Activated CD8-positive, alpha-beta T cell treated with anti-CD3 and anti-CD28 coated beads for 36 hours (primary cell): ENCODE results near the gene C7orf57. TPM values are rescaled to one million over a fixed set of nuclear protein-coding genes. Genes with fewer than 3 reads are reported as not detected.
"Not testable (repeated sequence)": the region's sequence is repeated elsewhere in the genome, so short reads cannot be mapped to it uniquely, and the experiment has no call there.

Experiments
- ATAC-seq: fragments of 200-7000 bp; cut with Tn5 transposase; one replicate; pipeline ENCODE4 v1.10.0; 2021; ENCODE audit warnings: mild to moderate bottlenecking, moderate library complexity
- CTCF ChIA-PET: fragments of 350-600 bp; sonication (Branson Sonifier 250); formaldehyde crosslinking; loops from one replicate; lab custom pipeline; 2021; ENCODE audit warnings: antibody characterized with exemption; lab: Charles Lee
- POLR2A ChIA-PET: fragments of 350-600 bp; sonication (Branson Sonifier 250); formaldehyde crosslinking; loops from one replicate; lab custom pipeline; 2021; ENCODE audit warnings: antibody characterized with exemption; lab: Charles Lee
- DNase-seq: peaks from one replicate; pipeline ENCODE4 v3.0.0-alpha.2; 2020
- H3K27ac Mint-ChIP-seq: one replicate; pipeline ENCODE4 v1.8.0; 2021; ENCODE audit warnings: mild to moderate bottlenecking, mixed read lengths
- H3K27me3 Mint-ChIP-seq: one replicate; pipeline ENCODE4 v1.8.0; 2021; ENCODE audit warnings: mixed read lengths
- H3K36me3 Mint-ChIP-seq: one replicate; pipeline ENCODE4 v1.8.0; 2021; ENCODE audit warnings: low read depth, mixed read lengths
- H3K4me1 Mint-ChIP-seq: one replicate; pipeline ENCODE4 v1.8.0; 2021; ENCODE audit warnings: low read depth, mixed read lengths
- H3K4me3 Mint-ChIP-seq: one replicate; pipeline ENCODE4 v1.8.0; 2021; ENCODE audit warnings: mild to moderate bottlenecking, moderate library complexity, mixed read lengths
- H3K9me3 Mint-ChIP-seq: one replicate; pipeline ENCODE4 v1.8.0; 2021; ENCODE audit warnings: mixed read lengths
- CTCF ChIP-seq: fragments of 200-600 bp; IDR thresholded peaks from one replicate; pipeline ENCODE4 v1.8.0; 2022; ENCODE audit warnings: antibody characterized with exemption, mild to moderate bottlenecking
- intact Hi-C: fragments of 100-400 bp; cut with micrococcal nuclease; formaldehyde crosslinking; loops from one replicate; pipeline ENCODE4 v1.10.0; 2022
- total RNA-seq, 2 experiments: library from RNA; stranded (reverse); gene quantifications; one replicate each; pipeline ENCODE4 v1.2.3, GENCODE V29; 2021

The C7orf57 gene
- total RNA-seq, 2 experiments from 2014 or later = 0.74 to 0.83 TPM

GRCh38 chr7:47991270-47991669, 44.1 kb upstream of the C7orf57 start:
- DNase-seq (no peak), ATAC-seq (no peak)
- intact Hi-C loops = loop anchor here (5.0 kb wide), 1 partner anchor 96 kb away; the partner anchor contains the start of gene UPP1
- Mint-ChIP-seq H3K36me3 (no peaks in the 10 kb centered on the region), H3K27ac (peak overlapping the region; percentile 94), H3K9me3 (peaks cover 8% of the 10 kb centered on the region), H3K4me1 (peaks cover 17% of the 10 kb centered on the region), H3K27me3 (no peaks in the 10 kb centered on the region), H3K4me3 (peak overlapping the region; percentile 83)
- ChIA-PET POLR2A (interaction anchor here (0.5 to 2.5 kb wide), 10 partner anchors 12 to 119 kb away, joined by 3 to 12 read pairs (median 4); partner anchors contain the start of gene HUS1), CTCF (interaction anchor here (0.8 to 6.5 kb wide), 21 partner anchors 9 to 164 kb away, joined by 3 to 171 read pairs (median 5); partner anchors contain the start of gene UPP1)
- TF ChIP-seq CTCF = no peak

- H3K36me3 Mint-ChIP-seq = no peaks in the 10 kb centered on the region
- POLR2A ChIA-PET = interaction anchor here (0.5 to 2.5 kb wide), 12 partner anchors 13 to 118 kb away, joined by 3 to 12 read pairs (median 4); partner anchors contain the start of genes HUS1 and SUN3
Measured at GRCh38 chr7:47991741-47992311, 43.5 kb upstream of the C7orf57 start.

GRCh38 chr7:47992446-47992845, 42.9 kb upstream of the C7orf57 start:
- H3K36me3 Mint-ChIP-seq = no peaks in the 10 kb centered on the region
- ATAC-seq (no peak), DNase-seq (no peak)
- H3K4me1 Mint-ChIP-seq = peaks cover 17% of the 10 kb centered on the region
- no peaks in the 10 kb centered on the region for H3K27me3 Mint-ChIP-seq
- intact Hi-C loops = loop anchor here (1.0 to 5.0 kb wide), 2 partner anchors 95 to 118 kb away; partner anchors contain the start of gene UPP1
- ChIA-PET CTCF (interaction anchor here (0.8 to 6.5 kb wide), 18 partner anchors 8 to 166 kb away, joined by 3 to 171 read pairs (median 6); no protein-coding TSS in a partner anchor), POLR2A (interaction anchor here (0.6 to 2.5 kb wide), 9 partner anchors 13 to 118 kb away, joined by 3 to 12 read pairs (median 4); partner anchors contain the start of genes HUS1 and SUN3)
- peak overlapping the region; percentile 83 for H3K4me3 Mint-ChIP-seq
- H3K9me3 Mint-ChIP-seq = peaks cover 8% of the 10 kb centered on the region
- TF ChIP-seq CTCF = no peak
- H3K27ac Mint-ChIP-seq = peak overlapping the region; percentile 94

More at GRCh38 chr7:47991741-47992311, 43.5 kb upstream of the C7orf57 start:
- CTCF ChIA-PET = interaction anchor here (0.8 to 6.5 kb wide), 21 partner anchors 9 to 167 kb away, joined by 3 to 171 read pairs (median 5); partner anchors contain the start of gene UPP1
- Mint-ChIP-seq H3K4me1 (peaks cover 17% of the 10 kb centered on the region), H3K27me3 (no peaks in the 10 kb centered on the region), H3K9me3 (peaks cover 8% of the 10 kb centered on the region), H3K27ac (peak overlapping the region; percentile 94), H3K4me3 (peak overlapping the region; percentile 83)
- intact Hi-C loops = loop anchor here (1.0 to 5.0 kb wide), 2 partner anchors 95 to 118 kb away; partner anchors contain the start of gene UPP1
- peak; percentile 53 for TF ChIP-seq CTCF
- ATAC-seq (peak; percentile 97), DNase-seq (peak; percentile 97)

GRCh38 chr7:47999413-47999812, 35.9 kb upstream of the C7orf57 start:
- H3K27me3 Mint-ChIP-seq = no peaks in the 10 kb centered on the region
- H3K4me1 Mint-ChIP-seq = no peaks in the 10 kb centered on the region
- ATAC-seq (no peak), DNase-seq (no peak)
- POLR2A ChIA-PET = interaction anchor here (1.1 to 1.2 kb wide), 2 partner anchors 14 to 89 kb away, joined by 3 read pairs; no protein-coding TSS in a partner anchor
- TF ChIP-seq CTCF = no peak
- no peak overlapping the region for H3K4me3 Mint-ChIP-seq
- H3K9me3 Mint-ChIP-seq = peaks cover 6% of the 10 kb centered on the region
- H3K27ac Mint-ChIP-seq = no peak overlapping the region
- CTCF ChIA-PET = interaction anchor here (3.5 to 3.6 kb wide), 2 partner anchors 11 to 111 kb away, joined by 10 read pairs; no protein-coding TSS in a partner anchor
- intact Hi-C loops = no loop called here
- no peaks in the 10 kb centered on the region for H3K36me3 Mint-ChIP-seq

GRCh38 chr7:48000164-48000563, 35.2 kb upstream of the C7orf57 start:
- intact Hi-C loops, H3K36me3 Mint-ChIP-seq, H3K9me3 Mint-ChIP-seq, H3K27me3 Mint-ChIP-seq, H3K4me1 Mint-ChIP-seq, DNase-seq, H3K4me3 Mint-ChIP-seq, H3K27ac Mint-ChIP-seq, ATAC-seq: not testable (repeated sequence)
- CTCF ChIA-PET = interaction anchor here (1.0 to 3.6 kb wide), 3 partner anchors 8 to 110 kb away, joined by 5 to 10 read pairs (median 10); no protein-coding TSS in a partner anchor
- POLR2A ChIA-PET = interaction anchor here (1.1 kb wide), 1 partner anchor 15 kb away, joined by 3 read pairs; no protein-coding TSS in a partner anchor
